ENCODE measurements around the gene LATS2. TPM values are rescaled to one million over a fixed set of nuclear protein-coding genes. Genes with fewer than 3 reads are reported as not detected.

The LATS2 gene
- total RNA-seq, 2 experiments from 2014 or later = 2.3 to 2.4 TPM

GRCh38 chr13:21012841-21013681 lies 48.3 kb downstream of the LATS2 start:
- DNase-seq = no peak

GRCh38 chr13:21012211-21012610 lies 49.2 kb downstream of the LATS2 start:
- Mint-ChIP-seq H3K27ac (no peak overlapping the region), H3K4me3 (no peak overlapping the region), H3K27me3 (no peaks in the 10 kb centered on the region), H3K9me3 (peaks cover 6% of the 10 kb centered on the region), H3K36me3 (peaks cover 4% of the 10 kb centered on the region), H3K4me1 (peaks cover 18% of the 10 kb centered on the region)
- POLR2A ChIA-PET = no interaction called here
- ATAC-seq (ENCODE audit: low read depth) (no peak), DNase-seq (no peak)

More at GRCh38 chr13:21012841-21013681, 48.3 kb downstream of the LATS2 start:
- H3K9me3 Mint-ChIP-seq = peaks cover 6% of the 10 kb centered on the region
- H3K27ac Mint-ChIP-seq = no peak overlapping the region
- no peaks in the 10 kb centered on the region for H3K27me3 Mint-ChIP-seq
- POLR2A ChIA-PET = no interaction called here
- ATAC-seq (ENCODE audit: low read depth) = no peak
- H3K36me3 Mint-ChIP-seq = peaks cover 4% of the 10 kb centered on the region
- H3K4me1 Mint-ChIP-seq = peaks cover 25% of the 10 kb centered on the region
- no peak overlapping the region for H3K4me3 Mint-ChIP-seq

- Mint-ChIP-seq H3K36me3 (peaks cover 2% of the 10 kb centered on the region), H3K27me3 (peaks cover 3% of the 10 kb centered on the region), H3K27ac (no peak overlapping the region), H3K4me1 (peaks cover 11% of the 10 kb centered on the region), H3K4me3 (no peak overlapping the region), H3K9me3 (peaks cover 6% of the 10 kb centered on the region)
- no peak for ATAC-seq (ENCODE audit: low read depth)
- POLR2A ChIA-PET = interaction anchor here (0.5 to 0.8 kb wide), 3 partner anchors 9 to 776 kb away, joined by 3 to 5 read pairs (median 3); no protein-coding TSS in a partner anchor
- no peak for DNase-seq
These were observed 50.0 kb downstream of the LATS2 start for GRCh38 chr13:21011378-21011777.

GRCh38 chr13:21010621-21011020 lies 50.8 kb downstream of the LATS2 start:
- Mint-ChIP-seq H3K4me3 (no peak overlapping the region), H3K4me1 (peaks cover 11% of the 10 kb centered on the region), H3K36me3 (peaks cover 2% of the 10 kb centered on the region), H3K27ac (peak overlapping the region; percentile 66), H3K9me3 (peaks cover 6% of the 10 kb centered on the region), H3K27me3 (peaks cover 3% of the 10 kb centered on the region)
- ATAC-seq (ENCODE audit: low read depth) = peak; percentile 50
- POLR2A ChIA-PET = interaction anchor here (0.5 to 0.6 kb wide), 2 partner anchors 49 to 775 kb away, joined by 3 read pairs; no protein-coding TSS in a partner anchor
- no peak for DNase-seq

GRCh38 chr13:21009036-21009435 lies 52.4 kb downstream of the LATS2 start:
- H3K36me3 Mint-ChIP-seq = peaks cover 2% of the 10 kb centered on the region
- no peak overlapping the region for H3K27ac Mint-ChIP-seq
- ATAC-seq (ENCODE audit: low read depth) (no peak), DNase-seq (no peak)
- peaks cover 6% of the 10 kb centered on the region for H3K9me3 Mint-ChIP-seq
- POLR2A ChIA-PET = no interaction called here
- H3K27me3 Mint-ChIP-seq = peaks cover 3% of the 10 kb centered on the region
- no peak overlapping the region for H3K4me3 Mint-ChIP-seq
- peaks cover 11% of the 10 kb centered on the region for H3K4me1 Mint-ChIP-seq

GRCh38 chr13:21008026-21008425 lies 53.4 kb downstream of the LATS2 start:
- Mint-ChIP-seq H3K36me3 (peaks cover 2% of the 10 kb centered on the region), H3K27ac (no peak overlapping the region), H3K4me3 (no peak overlapping the region), H3K4me1 (peaks cover 11% of the 10 kb centered on the region), H3K27me3 (peaks cover 3% of the 10 kb centered on the region), H3K9me3 (peaks cover 6% of the 10 kb centered on the region)
- POLR2A ChIA-PET = no interaction called here
- no peak for DNase-seq
- no peak for ATAC-seq (ENCODE audit: low read depth)

- H3K27me3 Mint-ChIP-seq = peaks cover 3% of the 10 kb centered on the region
- POLR2A ChIA-PET = no interaction called here
- H3K36me3 Mint-ChIP-seq = peaks cover 2% of the 10 kb centered on the region
- no peak for ATAC-seq (ENCODE audit: low read depth)
- H3K9me3 Mint-ChIP-seq = peaks cover 8% of the 10 kb centered on the region
- no peak overlapping the region for H3K27ac Mint-ChIP-seq
- peaks cover 11% of the 10 kb centered on the region for H3K4me1 Mint-ChIP-seq
- H3K4me3 Mint-ChIP-seq = no peak overlapping the region
- no peak for DNase-seq
These were observed 55.0 kb downstream of the LATS2 start for GRCh38 chr13:21006141-21007005.

- ATAC-seq (ENCODE audit: low read depth) (no peak), DNase-seq (no peak)
- peaks cover 2% of the 10 kb centered on the region for H3K4me1 Mint-ChIP-seq
- H3K27me3 Mint-ChIP-seq = peaks cover 3% of the 10 kb centered on the region
- no peak overlapping the region for H3K27ac Mint-ChIP-seq
- no peak overlapping the region for H3K4me3 Mint-ChIP-seq
- H3K9me3 Mint-ChIP-seq = peaks cover 3% of the 10 kb centered on the region
- H3K36me3 Mint-ChIP-seq = no peaks in the 10 kb centered on the region
- POLR2A ChIA-PET = no interaction called here
These were observed 56.2 kb downstream of the LATS2 start for GRCh38 chr13:21005193-21005592.

- POLR2A ChIA-PET = no interaction called here
- no peak overlapping the region for H3K4me3 Mint-ChIP-seq
- H3K27ac Mint-ChIP-seq = no peak overlapping the region
- no peak for ATAC-seq (ENCODE audit: low read depth)
- peaks cover 3% of the 10 kb centered on the region for H3K9me3 Mint-ChIP-seq
- no peaks in the 10 kb centered on the region for H3K4me1 Mint-ChIP-seq
- H3K27me3 Mint-ChIP-seq = no peaks in the 10 kb centered on the region
- no peaks in the 10 kb centered on the region for H3K36me3 Mint-ChIP-seq
- no peak for DNase-seq
These were observed 59.9 kb downstream of the LATS2 start for GRCh38 chr13:21001471-21001870.

GRCh38 chr13:21000647-21001046 lies 60.7 kb downstream of the LATS2 start:
- DNase-seq = no peak
- no peaks in the 10 kb centered on the region for H3K36me3 Mint-ChIP-seq
- no peaks in the 10 kb centered on the region for H3K4me1 Mint-ChIP-seq
- ATAC-seq (ENCODE audit: low read depth) = no peak
- H3K27me3 Mint-ChIP-seq = no peaks in the 10 kb centered on the region
- POLR2A ChIA-PET = no interaction called here
- H3K9me3 Mint-ChIP-seq = peaks cover 3% of the 10 kb centered on the region
- no peak overlapping the region for H3K27ac Mint-ChIP-seq
- no peak overlapping the region for H3K4me3 Mint-ChIP-seq

GRCh38 chr13:20998649-20999415 lies 62.6 kb downstream of the LATS2 start:
- no peaks in the 10 kb centered on the region for H3K36me3 Mint-ChIP-seq
- H3K27ac Mint-ChIP-seq = no peak overlapping the region
- DNase-seq (no peak), ATAC-seq (ENCODE audit: low read depth) (no peak)
- H3K9me3 Mint-ChIP-seq = peaks cover 3% of the 10 kb centered on the region
- H3K27me3 Mint-ChIP-seq = peaks cover 3% of the 10 kb centered on the region
- H3K4me1 Mint-ChIP-seq = no peaks in the 10 kb centered on the region
- POLR2A ChIA-PET = no interaction called here
- H3K4me3 Mint-ChIP-seq = no peak overlapping the region

GRCh38 chr13:20997301-20998161 lies 63.9 kb downstream of the LATS2 start:
- Mint-ChIP-seq H3K9me3 (peaks cover 3% of the 10 kb centered on the region), H3K36me3 (no peaks in the 10 kb centered on the region), H3K4me3 (no peak overlapping the region), H3K27me3 (peaks cover 3% of the 10 kb centered on the region), H3K27ac (no peak overlapping the region), H3K4me1 (no peaks in the 10 kb centered on the region)
- DNase-seq (no peak), ATAC-seq (ENCODE audit: low read depth) (no peak)
- POLR2A ChIA-PET = no interaction called here

Measured in activated naive CD8-positive, alpha-beta T cell treated with anti-CD3 and anti-CD28 coated beads, Interleukin-2, amount 10 ng/mL, durations not matched to agents 7 days and 5 days (primary cell).